HFFc6 (cell line): Measurements from ENCODE around the gene OR56B4. TPM values are rescaled to one million over a fixed set of nuclear protein-coding genes. Genes with fewer than 3 reads are reported as not detected.
"Not testable (repeated sequence)": the region's sequence is repeated elsewhere in the genome, so short reads cannot be mapped to it uniquely, and the experiment has no call there.

Experiments used
- DNase-seq: peaks from one replicate; pipeline ENCODE4 v3.0.0-alpha.2; 2018
- H3K27ac Mint-ChIP-seq: 2 replicates; pipeline ENCODE4 v1.8.0; 2020; ENCODE audit warnings: mild to moderate bottlenecking, mixed read lengths
- H3K27me3 Mint-ChIP-seq: 2 replicates; pipeline ENCODE4 v1.8.0; 2021; ENCODE audit warnings: mild to moderate bottlenecking, moderate library complexity, mixed read lengths; ENCODE audit not compliant: insufficient read depth
- H3K36me3 Mint-ChIP-seq: 2 replicates; pipeline ENCODE4 v1.8.0; 2021; ENCODE audit warnings: low read depth, mixed read lengths
- H3K4me1 Mint-ChIP-seq: 2 replicates; pipeline ENCODE4 v1.8.0; 2020; ENCODE audit warnings: low read depth, mixed read lengths
- H3K4me3 Mint-ChIP-seq: 2 replicates; pipeline ENCODE4 v1.8.0; 2020; ENCODE audit warnings: mild to moderate bottlenecking, moderate library complexity, mixed read lengths
- H3K9me3 Mint-ChIP-seq: 2 replicates; pipeline ENCODE4 v1.8.0; 2020; ENCODE audit warnings: mild to moderate bottlenecking, mixed read lengths
- long read RNA-seq: library from polyadenylated mRNA; unstranded; transcript quantifications from one replicate; pipeline ENCODE4 v2.0.0, GENCODE V29; 2019
- total RNA-seq, 6 experiments: library from RNA; stranded (reverse); fragmentation: NEBNext Ultra II Directional; extraction: Animal tissue kit (Norgen Biotek cat#: 25700); gene quantifications; 2 replicates in 1 of 6; 3 replicates in 5 of 6; pipeline ENCODE4 v1.2.3, GENCODE V29; 2021
- TF ChIP-seq, protein P1 (sequence below): fragments of 200-600 bp; sonication (generic); IDR thresholded peaks from 2 replicates; pipeline ENCODE4 v1.5.0; 2021; ENCODE audit warnings: antibody characterized with exemption, mild to moderate bottlenecking

OR56B4 gene, protein sequence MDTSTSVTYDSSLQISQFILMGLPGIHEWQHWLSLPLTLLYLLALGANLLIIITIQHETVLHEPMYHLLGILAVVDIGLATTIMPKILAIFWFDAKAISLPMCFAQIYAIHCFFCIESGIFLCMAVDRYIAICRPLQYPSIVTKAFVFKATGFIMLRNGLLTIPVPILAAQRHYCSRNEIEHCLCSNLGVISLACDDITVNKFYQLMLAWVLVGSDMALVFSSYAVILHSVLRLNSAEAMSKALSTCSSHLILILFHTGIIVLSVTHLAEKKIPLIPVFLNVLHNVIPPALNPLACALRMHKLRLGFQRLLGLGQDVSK
- total RNA-seq: not detected
- long read RNA-seq: 0 reads

DNA sequence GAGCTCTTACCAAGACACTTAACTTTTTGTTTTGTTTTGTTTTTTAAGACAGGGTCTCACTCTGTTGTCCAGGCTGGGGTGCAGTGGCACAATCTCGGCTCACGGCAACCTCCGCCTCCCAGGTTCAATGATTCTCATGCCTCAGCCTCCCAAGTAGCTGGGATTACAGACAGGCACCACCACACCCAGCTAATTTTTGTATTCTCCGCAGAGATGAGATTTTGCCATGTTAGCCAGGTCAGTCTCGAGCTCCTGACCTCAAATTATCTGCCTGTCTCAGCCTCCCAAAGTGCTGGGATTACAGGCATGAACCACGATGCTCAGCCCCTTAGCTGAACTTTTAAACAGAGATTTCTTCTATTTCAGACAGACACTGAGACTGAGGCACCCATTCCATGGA is at the start of gene OR56B4:
Gene OR56B4, plus strand, starts transcription at position 301 of the 400 bp plus-strand sequence. Its CDS starts 95 bp downstream, at position 396.
- H3K9me3 Mint-ChIP-seq: peaks cover 31% of the 10 kb centered on the region
- H3K27me3 Mint-ChIP-seq, H3K4me3 Mint-ChIP-seq, DNase-seq, H3K36me3 Mint-ChIP-seq, H3K4me1 Mint-ChIP-seq, H3K27ac Mint-ChIP-seq: not testable (repeated sequence)

DNA sequence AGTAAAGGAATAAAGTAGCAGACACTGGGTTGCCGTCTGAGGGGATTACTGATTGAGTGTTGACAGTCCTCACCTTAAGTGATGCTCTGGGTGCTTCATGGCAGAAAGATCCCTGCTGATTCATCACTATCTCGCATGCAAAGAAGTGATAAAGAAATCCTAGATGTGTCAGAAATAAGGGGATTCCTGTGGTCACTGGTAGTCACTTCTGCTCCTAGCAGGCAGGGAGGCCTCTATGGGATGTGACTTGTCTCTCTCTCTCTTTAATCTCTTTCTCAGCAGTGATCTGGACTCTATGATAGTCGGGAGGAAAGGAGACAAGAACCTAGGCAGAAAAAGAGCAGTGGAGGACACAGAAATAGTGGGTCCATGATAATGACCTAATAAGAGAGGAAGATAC is 46.0 kb upstream of the OR56B4 start:
- DNase-seq: no peak
- TF ChIP-seq, protein P1, sequence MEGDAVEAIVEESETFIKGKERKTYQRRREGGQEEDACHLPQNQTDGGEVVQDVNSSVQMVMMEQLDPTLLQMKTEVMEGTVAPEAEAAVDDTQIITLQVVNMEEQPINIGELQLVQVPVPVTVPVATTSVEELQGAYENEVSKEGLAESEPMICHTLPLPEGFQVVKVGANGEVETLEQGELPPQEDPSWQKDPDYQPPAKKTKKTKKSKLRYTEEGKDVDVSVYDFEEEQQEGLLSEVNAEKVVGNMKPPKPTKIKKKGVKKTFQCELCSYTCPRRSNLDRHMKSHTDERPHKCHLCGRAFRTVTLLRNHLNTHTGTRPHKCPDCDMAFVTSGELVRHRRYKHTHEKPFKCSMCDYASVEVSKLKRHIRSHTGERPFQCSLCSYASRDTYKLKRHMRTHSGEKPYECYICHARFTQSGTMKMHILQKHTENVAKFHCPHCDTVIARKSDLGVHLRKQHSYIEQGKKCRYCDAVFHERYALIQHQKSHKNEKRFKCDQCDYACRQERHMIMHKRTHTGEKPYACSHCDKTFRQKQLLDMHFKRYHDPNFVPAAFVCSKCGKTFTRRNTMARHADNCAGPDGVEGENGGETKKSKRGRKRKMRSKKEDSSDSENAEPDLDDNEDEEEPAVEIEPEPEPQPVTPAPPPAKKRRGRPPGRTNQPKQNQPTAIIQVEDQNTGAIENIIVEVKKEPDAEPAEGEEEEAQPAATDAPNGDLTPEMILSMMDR: no peak
- H3K36me3 Mint-ChIP-seq: no peaks in the 10 kb centered on the region
- H3K4me3 Mint-ChIP-seq: no peak overlapping the region
- peaks cover 28% of the 10 kb centered on the region for H3K9me3 Mint-ChIP-seq
- no peak overlapping the region for H3K27ac Mint-ChIP-seq
- H3K4me1 Mint-ChIP-seq: no peaks in the 10 kb centered on the region
- peaks cover 2% of the 10 kb centered on the region for H3K27me3 Mint-ChIP-seq

DNA sequence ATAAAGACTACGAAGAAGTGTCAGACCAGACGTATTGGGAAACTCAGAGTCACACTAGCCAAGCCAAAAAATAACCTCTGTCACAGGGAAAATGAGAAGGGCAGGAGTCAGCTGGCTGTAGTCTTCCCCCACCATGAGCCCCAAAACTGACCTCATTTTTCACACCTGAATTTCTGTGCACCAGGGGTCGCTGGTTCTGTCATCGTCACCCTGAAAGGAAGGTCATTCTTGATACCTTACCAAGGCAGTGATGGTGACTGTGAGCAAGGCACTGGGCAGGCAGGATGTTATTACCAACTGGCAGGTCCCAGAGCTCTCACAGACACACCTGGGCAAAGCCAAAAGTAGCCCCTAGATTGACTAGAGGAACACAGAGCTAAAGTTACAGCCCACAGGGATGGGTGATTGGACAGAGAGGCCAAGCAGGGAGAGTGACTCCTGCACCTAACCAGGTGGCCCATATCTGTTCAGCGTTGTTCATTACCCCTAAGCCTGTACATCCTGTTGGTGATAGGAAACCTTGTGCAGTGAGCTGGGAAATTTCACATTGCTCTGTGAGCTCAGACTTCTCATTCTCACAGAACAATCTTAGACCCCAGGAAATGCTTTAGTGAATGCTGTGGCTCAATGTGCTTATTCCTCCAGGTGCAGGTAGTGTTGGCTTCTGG is 44.7 kb upstream of the OR56B4 start:
- Mint-ChIP-seq H3K27ac (no peak overlapping the region), H3K4me1 (no peaks in the 10 kb centered on the region), H3K27me3 (peaks cover under 1% of the 10 kb centered on the region), H3K9me3 (peaks cover 28% of the 10 kb centered on the region), H3K36me3 (no peaks in the 10 kb centered on the region), H3K4me3 (no peak overlapping the region)
- no peak for DNase-seq
- TF ChIP-seq, protein P1: no peak

DNA sequence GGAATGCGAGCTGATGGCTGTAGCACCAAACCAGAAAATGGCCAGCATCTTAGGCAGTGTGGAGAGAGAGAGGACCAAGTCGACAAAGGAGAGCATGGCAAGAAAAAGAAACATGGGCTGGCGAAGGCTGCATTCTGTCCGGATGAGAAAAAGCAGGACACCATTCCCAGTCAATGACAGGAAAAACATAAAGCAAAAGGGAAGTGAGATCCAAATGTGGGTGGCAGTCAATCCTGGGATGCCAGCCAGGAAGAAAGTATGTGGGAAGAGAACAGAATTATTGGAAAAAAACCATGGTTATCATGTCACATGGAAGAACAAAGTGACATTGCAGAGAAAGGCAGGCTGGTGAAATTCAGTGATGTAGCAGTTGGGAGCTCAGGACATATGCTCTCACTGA is 40.0 kb upstream of the OR56B4 start:
- no peak overlapping the region for H3K27ac Mint-ChIP-seq

DNA sequence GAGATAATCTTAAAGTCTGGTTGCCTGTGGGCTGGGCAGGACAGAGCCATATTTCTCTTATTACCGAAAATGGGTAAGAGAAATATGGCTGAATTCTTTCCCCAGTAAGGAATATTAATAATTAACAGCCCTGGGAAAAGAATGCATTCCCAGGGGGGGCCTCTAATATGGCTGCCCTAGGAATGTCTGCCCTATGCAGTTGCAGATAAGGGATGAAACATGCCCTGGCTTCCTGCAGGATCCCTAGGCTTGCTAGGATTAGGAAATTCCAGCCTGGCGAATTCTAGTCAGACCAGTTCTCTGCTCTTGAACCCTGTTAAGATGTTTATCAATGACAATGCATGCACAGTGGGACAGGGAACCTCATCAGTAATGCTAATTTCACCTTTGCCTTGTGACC is 31.0 kb upstream of the OR56B4 start:
- DNase-seq, H3K4me3 Mint-ChIP-seq, H3K27me3 Mint-ChIP-seq, H3K27ac Mint-ChIP-seq, H3K4me1 Mint-ChIP-seq, H3K36me3 Mint-ChIP-seq: not testable (repeated sequence)
- peaks cover 53% of the 10 kb centered on the region for H3K9me3 Mint-ChIP-seq

More for the DNA sequence above, 40.0 kb upstream of the OR56B4 start:
- Mint-ChIP-seq H3K36me3 (no peaks in the 10 kb centered on the region), H3K27me3 (no peaks in the 10 kb centered on the region; the same call in none of the 2 replicates), H3K4me1 (no peaks in the 10 kb centered on the region), H3K4me3 (no peak overlapping the region), H3K9me3 (peaks cover 34% of the 10 kb centered on the region)
- DNase-seq: no peak
- TF ChIP-seq, protein P1: no peak

DNA sequence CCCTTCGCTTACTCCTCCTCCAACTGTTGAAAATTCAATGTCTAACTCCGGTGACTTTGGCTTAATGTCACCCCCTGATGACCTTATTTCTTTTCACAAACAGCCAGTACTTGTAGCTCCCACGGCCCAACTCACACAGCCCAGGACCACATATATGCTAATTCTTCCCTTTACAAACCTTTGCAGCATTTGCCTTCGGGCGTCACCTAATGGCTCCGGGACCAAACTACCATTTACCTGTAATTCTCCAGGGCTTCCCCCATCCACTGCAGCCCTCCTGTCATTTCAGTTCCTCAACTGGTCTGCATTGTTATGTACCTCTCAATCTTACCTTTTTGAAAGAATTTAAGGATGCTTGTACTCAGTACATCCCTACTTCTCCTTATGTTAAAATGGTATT is 29.8 kb upstream of the OR56B4 start:
- TF ChIP-seq, protein P1: no peak
- no peak overlapping the region for H3K4me3 Mint-ChIP-seq
- H3K9me3 Mint-ChIP-seq: peaks cover 47% of the 10 kb centered on the region
- H3K27ac Mint-ChIP-seq: no peak overlapping the region
- H3K27me3 Mint-ChIP-seq: no peaks in the 10 kb centered on the region; the same call in 1 of the 2 replicates
- 0 out of 2 replicates have a peak, but pooled peaks cover 5% of the 10 kb centered on the region for H3K36me3 Mint-ChIP-seq
- DNase-seq: no peak
- H3K4me1 Mint-ChIP-seq: no peaks in the 10 kb centered on the region
